ENCODE data around the gene WDR83.

Gene WDR83

DNA sequence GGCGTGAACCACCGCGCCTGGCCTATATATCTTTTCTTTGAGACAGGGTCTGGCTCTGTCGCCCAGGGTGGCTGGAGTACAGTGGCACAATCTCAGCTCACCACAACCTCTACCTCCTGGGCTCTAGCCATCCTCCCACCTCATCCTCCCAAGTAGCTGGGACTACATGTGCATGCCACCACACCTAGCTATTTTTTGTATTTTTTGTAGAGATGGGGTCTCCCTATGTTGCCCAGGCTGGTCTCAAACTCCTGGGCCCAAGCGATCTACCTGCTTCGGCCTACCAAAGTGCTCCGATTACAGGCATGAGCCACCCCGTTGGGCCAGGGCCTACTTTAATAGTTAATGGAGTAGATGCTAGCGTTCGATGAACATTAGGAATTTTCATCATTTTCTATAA, 53.7 kb downstream of the WDR83 start:
- no peak for DNase-seq (ENCODE audit: low read depth)

- DNase-seq (ENCODE audit: low read depth): no peak
Observed at GRCh38 chr19:12720851-12721655, 54.4 kb downstream of the WDR83 start.

DNA sequence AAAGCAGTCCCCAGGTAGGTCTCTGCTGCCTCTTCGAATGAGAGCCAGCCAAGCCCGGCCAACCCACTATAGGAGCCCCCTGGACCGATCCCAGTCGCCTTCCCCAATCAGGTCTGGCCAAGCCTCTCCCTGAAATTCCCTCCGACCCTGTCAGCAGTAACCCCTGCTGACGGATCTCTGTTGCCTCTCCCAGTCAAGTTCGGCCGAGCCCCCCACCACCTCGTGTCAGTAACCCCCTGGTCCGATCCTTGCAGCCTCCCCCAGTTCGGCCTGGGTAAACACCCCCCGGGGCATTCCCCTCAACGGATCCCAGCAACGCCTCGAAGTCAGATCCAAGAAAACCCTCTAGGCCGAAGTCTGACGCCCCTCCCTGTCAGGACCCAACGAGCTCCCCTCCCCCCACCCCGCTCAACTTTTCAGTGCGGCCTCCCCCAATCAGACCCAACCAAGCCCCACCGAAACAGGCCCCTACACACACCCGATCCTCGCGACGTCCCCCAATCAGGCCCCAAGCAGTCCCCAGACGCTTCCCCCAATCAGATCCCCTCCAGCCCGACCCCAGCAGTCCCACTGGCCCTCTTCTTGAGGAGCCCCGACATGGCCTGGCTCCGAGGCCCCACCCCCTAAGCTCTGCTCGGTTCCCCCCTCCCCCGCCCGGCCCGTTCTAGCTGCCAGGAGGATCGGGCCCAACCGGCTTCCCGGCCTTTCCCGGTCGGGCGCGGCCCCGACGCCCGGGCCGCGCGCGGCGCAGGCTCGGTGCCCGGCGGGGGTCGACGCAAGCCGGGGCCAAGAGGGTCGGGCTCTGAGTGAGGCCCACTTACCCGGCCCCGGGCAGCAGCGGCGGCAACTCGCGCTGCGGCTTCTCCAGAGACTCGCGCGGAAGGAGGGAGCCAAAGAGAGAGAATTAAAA, 55.3 kb downstream of the WDR83 start:
- DNase-seq (ENCODE audit: low read depth): no peak

DNA sequence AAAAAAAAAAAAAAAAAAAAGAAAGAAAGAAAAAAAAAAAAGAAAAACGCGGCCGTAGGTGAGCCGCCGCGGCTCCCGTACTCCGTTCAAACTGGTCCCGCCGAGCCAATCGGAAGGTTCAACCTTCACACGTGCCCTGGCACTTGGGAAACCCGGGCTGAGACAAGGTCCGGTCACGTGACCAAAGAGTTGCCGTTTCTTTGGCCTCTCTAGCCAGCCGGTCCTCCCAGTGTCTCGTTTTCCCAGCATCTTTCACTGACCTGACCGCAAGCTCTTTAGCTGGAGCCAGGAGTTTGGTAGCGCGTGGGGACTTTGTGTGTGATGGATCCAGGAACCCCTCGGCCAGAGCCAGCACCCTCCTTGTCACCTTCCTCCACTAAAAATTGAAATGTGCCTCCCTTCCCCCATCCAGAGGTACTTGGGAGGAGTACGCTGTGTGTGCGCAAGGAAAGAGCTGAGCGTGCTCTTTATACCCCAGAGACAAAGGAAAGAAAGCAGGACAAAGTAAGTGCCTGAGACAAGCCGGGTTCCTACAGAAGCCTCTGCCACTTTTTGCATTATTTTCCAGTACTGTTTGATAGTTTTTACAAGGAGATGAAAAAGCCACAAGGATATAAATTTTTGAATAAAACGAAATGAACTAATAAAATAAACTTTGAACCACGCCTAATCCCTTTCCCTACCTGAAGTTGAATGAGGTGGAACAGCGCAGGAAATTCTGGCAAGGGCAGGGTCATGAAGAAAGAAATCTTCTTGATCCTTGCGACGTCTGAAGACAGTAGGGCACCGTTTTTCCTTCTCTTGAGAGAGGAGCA, 56.2 kb downstream of the WDR83 start:
- DNase-seq (ENCODE audit: low read depth): peak; percentile 90

DNA sequence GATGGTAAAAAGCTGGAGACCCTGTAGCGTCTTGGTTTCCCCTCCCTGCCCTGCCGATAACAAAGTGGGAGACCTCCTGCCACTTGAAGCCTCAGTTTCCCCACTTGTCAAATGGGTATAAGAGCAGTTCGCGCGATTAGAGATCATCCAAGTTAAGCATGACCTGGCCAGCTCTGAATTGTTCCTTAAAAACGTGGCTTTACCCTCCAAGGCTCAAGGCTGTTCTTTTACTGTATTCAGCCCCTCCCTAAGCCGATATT, 56.7 kb downstream of the WDR83 start:
- no peak for DNase-seq (ENCODE audit: low read depth)

DNA sequence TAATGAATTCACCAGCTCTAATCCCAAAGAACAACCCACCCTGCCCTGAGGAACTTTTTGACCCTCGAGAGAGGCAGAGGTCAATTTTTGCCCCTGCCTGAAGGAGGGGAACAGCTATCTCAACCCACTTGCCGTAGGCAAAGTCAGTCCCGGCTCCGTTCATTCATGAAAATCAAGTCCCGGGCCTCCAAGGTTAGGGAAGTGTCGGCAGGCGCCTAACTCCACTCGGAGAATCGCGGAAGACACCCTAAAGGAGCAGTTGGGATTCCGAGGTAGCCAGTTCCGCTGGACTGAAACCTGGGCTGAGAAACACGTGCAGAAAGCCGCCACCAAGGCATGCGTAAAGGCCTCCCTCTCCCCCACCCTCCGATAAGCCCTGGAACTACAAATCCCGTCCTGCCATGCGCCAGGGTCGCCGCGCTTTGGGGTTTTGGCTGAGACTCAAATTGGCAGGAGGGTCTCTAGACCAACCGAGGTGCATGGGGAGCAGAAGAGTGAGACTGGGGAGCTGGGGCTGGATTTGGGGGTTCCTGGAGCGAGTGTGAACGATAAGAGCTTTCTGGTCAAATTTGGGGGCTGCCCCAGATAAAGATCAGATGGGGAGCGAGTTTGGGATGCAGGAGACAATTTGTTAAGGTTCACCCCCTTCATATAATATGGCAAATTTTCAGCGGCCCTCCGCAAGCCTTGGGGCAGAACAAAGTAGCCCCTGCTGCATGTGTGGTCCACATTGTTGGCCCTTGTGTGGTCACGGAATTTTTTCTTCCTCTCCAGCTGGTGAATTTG, 57.2 kb downstream of the WDR83 start, which contains the start of gene TNPO2:
Gene TNPO2 (minus strand): TSS at position 292 of the 786 bp plus-strand sequence. CDS start 2,955 bp downstream, outside the sequence.
- DNase-seq (ENCODE audit: low read depth): peak; percentile 39
